T-helper 1 cell treated with Interleukin-12 subunit alpha and Interleukin-12 subunit beta and Interleukin-4 antibody, amounts not matched to agents 30 ng/mL and 1 ng/mL, for 36 hours (primary cell): ENCODE data around the gene ASAP2. TPM values are rescaled to one million over a fixed set of nuclear protein-coding genes. Genes with fewer than 3 reads are reported as not detected.
"Not testable (repeated sequence)": the region's sequence is repeated elsewhere in the genome, so short reads cannot be mapped to it uniquely, and the experiment has no call there.

Source experiments
- intact Hi-C: fragments of 100-400 bp; cut with micrococcal nuclease; formaldehyde crosslinking; loops from one replicate; pipeline ENCODE4 v1.15.1; 2024
- total RNA-seq: library from RNA; stranded (reverse); gene quantifications from 2 replicates; pipeline ENCODE4 v1.2.3, GENCODE V29; 2022

Gene ASAP2
- total RNA-seq, 1 donor from 2014 or later = 0.20 TPM

DNA sequence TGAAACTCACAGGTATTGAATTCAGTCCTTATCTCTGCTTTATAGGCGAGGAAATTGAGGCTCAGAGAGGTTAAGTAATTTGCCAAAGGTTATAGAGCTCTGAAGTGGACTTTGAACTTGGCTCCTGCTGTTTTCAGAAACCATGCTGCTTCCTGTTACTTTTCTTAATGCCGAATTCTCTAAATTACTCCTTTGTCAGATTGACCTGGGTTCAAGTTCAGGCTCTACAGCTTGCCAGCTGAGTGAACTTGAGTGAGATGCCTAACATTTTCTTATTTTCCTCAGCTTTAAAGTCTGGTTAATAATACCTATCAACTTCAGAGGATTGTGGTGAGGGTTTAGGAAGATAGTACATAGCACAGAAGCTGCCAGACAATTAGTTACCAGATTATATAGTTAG, 3.4 kb downstream of the ASAP2 start:
- intact Hi-C loops = no loop called here

DNA sequence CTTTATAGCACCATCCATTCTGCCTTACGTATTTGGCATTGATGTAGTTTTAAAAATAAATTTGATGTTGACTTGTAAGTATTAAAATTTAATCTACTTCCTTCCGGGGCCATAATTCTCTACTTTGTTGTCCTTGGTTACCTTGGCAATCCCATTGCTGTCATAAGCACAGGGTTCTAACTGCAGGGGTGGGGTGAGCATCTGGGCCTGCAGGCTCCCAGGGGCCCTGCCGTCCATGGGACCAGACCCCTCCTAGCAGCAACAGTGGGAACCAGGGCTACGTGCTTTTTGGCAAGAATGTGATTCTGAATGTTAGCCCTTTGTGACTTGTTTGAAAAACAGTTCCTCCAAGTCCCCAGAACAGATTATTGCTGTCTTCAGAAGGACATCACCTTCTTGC, 4.9 kb downstream of the ASAP2 start:
- intact Hi-C loops = no loop called here

GRCh38 chr2:9212010-9212635, 5.5 kb downstream of the ASAP2 start:
- intact Hi-C loops = no loop called here

- intact Hi-C loops = no loop called here
Measured at GRCh38 chr2:9212661-9213411, 6.2 kb downstream of the ASAP2 start.

DNA sequence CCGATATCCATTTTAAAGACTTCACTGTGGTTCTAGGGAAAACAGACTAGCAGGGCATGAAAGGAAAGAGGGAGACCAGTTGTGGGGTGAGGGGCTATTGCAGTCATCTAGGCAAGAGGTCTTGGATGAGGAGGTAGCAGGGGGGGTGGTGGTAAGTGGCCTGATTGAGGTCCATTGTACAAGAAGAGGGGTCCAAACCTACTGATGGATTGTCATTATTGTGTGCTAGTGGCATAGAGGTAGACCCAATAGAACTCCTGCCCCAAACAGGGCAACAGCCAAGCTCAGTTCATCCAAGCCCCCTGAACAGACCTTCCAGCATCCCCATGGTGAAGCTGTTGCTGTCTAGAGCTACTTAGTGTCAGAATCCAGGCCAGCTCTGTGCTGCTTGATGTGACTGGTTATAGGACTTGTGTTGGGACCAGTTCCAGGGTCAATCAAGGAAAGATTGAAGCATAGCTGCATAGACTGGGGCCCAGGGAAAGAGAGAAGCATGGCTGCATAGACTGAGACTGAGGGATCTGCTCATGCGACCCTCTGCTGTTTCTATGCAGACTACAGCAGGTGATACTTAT, 7.0 kb downstream of the ASAP2 start:
- intact Hi-C loops = no loop called here

DNA sequence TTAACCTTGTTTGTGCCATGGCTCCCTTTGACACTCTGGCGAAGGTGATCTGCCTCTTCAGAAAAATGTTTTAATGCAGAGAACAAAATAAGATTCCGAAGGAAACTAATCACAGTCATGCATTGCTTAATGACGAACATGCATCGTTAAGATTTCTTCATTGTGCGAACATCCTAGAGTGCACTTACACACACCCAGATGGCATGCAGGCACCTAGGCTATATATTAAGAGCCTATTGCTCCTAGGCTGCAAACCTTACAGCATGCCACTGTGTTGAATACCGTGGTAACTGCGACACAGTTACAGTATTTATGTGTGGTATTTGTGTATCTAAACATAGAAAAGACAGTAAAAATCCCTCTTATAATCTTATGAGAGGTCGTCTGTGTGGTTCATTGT, 8.3 kb downstream of the ASAP2 start:
- intact Hi-C loops = no loop called here

- intact Hi-C loops = no loop called here
Measured at GRCh38 chr2:9215680-9216079, 9.1 kb downstream of the ASAP2 start.

DNA sequence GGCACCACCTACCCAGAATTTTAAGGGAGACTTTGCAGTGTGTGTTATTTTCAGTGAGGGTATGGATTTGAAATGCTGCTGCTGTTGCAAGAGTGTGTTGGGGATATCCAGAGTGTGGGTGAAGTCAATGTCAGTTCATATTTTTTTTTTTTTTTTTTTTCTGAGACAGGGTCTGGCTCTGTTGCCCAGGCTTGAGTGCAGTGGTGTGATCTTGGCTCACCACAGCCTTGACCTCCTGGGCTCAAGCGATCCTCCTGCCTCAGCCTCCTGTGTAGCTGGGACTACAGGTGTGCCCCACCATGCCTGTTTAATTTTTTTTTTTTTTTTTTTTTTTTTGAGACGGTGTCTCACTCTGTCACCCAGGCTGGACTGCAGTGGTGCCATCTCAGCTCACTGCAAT, 9.5 kb downstream of the ASAP2 start:
- intact Hi-C loops = not testable (repeated sequence)

DNA sequence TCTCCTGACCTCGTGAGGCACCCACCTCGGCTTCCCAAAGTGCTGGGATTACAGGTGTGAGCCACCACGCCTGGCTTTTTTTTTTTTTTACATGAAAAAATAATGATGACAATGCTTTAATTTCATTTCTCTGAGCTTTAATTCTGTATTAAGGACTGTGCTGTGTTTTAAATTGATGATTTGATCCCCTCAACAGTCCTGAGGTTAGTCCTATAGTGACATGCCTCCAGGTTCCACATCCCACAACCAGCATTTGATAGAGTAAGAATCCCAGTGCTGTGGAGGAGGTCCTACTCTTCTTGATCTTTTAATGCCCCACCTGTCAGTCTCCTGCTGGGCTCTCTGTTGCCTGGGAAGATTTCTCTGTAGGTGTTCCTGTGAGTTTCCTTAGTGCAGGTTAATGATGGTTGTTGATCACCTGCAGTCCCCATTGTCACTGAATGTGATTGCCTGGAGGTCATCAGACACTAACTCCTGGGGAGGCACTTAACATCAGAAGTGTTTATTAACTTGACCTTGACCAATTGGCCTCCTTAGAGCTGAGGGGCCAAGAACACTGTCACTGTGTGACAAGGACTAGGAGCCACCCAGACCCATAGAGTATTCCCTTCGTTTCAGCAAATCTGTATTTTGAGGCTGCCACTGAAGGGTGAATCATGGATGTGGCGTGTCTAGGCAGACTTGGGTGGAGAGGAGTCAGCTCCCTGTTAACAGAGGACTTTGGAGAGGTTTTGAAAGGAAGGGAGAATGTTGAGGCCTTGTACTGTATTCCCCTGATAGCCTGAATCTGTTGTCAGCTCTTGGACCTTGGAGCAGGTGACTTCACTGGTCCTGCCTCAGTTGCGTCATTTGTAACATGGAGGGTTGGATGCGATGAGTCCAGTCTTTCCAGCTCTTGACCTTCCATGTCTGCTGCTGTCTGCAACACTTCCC, 11.5 kb downstream of the ASAP2 start:
- intact Hi-C loops = no loop called here

DNA sequence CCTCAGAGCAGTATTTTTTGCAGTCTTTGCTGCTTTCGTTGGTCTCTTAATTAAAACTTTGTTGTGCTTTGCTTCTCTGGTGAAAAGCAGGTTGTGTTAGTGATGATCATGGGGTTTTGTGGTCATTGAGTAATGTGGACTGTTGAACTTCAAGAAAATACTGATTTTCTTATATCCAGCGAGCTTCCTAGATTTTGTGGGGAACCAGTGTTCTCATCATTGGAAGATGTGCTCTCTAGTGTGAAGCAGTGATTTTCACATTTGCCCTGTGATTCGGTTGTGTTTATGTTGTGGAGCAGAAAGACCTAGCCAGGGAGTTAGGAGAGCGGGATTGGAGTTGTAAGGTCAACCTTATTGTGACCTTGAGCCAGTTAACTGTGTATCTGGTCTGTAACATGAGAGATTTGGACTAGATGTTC, 12.4 kb downstream of the ASAP2 start:
- intact Hi-C loops = no loop called here

DNA sequence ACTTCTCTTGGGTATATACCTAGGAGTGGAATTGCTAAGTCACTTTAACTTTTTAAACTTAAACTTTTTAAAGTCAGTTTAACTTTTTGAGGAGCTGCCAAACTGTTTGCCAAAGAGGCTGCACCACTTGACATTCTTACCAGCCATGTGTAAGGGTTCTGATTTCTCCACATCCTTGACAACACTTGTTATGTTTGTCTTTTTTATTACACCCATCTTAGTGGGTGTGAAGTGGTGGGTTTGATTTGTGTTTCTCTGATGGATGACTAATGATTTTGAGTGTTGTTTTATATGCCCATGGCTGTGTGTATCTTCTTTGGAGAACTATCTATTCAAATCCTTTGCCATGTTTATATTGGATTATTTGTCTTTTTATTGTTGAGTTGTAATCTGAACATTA, 13.6 kb downstream of the ASAP2 start:
- intact Hi-C loops = no loop called here

GRCh38 chr2:9221223-9221622, 14.6 kb downstream of the ASAP2 start:
- intact Hi-C loops = no loop called here

GRCh38 chr2:9222239-9222892, 15.8 kb downstream of the ASAP2 start:
- intact Hi-C loops = no loop called here

DNA sequence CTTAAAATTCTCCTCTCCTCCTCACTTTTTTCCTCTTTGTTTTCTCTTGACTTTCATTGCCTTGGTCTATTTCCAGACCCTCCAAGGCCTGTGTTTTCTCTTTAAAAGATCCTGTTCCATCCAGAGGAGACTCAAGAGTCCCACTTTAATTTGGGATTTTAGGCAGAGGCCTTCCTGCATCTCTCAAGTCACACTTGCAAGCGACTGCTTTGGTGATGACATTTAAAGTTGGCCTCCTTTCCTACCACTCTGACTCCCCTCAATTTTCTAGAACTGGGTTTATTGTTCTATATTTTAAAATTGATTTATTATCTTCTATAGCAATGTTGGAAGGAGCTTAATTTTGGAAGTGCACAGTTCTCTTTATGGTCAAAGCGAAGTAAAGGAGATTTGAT, 16.3 kb downstream of the ASAP2 start:
- intact Hi-C loops = no loop called here

- intact Hi-C loops = no loop called here
Measured at GRCh38 chr2:9225806-9226205, 19.2 kb downstream of the ASAP2 start.

GRCh38 chr2:9226458-9227380, 20.1 kb downstream of the ASAP2 start:
- intact Hi-C loops = no loop called here

DNA sequence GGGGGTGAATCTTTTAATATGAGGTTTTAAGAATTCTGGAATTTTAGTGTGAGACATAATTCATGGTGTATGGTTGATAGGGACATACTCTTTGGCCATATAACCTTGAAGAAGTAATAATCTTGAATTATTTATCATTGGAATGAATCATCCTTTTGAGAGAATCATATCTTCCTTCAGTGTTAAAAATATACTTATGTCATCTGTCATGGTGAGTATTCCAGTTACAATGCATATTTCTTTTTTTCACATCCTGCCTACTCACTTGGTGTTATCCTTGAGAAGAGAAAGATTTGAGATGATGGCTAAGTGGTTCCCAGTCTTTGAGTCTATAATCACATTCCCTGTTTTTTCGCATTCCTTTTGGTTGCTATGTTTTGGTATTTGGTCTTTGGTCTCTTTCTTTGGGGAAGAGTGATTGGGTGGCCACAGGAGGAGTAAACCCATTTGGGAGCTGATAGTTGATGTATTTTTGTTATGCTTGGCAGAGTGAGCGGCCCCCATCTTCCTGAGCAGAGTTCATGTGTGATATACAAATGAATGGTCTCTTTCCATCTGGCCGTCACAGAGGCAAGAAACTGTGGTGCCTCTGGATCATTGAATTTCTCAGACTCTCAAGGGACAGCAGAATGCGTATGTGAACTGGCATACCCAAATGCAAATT, 21.6 kb downstream of the ASAP2 start:
- intact Hi-C loops = no loop called here

DNA sequence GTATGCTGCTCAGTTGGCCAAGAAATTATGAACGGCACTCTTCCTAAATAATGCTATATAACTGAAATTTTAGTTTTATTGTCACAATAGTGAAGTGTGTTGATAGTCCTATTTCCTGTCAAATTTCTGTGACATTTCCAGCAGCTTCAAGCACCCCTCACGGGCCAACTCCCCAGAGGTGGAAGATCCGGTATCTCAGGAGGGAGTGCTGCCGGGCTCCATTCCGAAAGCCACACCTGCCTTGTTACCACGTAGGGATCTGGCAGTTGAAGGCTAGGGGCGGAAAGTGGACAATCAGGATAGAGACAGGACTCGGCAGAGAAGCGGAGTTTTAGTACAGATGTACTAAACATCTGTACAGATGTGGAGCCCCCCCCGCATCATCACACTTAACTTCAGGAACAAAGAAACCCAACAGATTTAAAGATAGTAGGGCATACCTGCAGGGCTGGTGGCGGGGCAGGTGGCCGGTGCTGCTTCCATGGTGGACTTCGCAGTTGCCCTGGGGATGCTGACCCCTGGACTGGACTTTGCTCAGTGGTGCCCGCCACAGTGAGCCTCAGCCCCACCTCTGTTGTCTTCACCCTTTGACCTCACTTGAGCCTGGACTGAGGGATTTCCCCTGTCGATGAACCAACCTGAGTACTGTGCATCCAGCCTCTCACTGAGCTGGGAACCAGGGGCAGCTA, 22.3 kb downstream of the ASAP2 start:
- intact Hi-C loops = no loop called here

- intact Hi-C loops = no loop called here
Measured at GRCh38 chr2:9229470-9229820, 22.8 kb downstream of the ASAP2 start.
